Measurements from ENCODE around the gene TBPL1. TPM values are rescaled to one million over a fixed set of nuclear protein-coding genes. Genes with fewer than 3 reads are reported as not detected.

TBPL1 gene
- total RNA-seq, 1 donor from 2014 or later, result 34.3 TPM

- DNase-seq (ENCODE audit: low read depth in 2 of 2), result no peak
These were observed 52.8 kb downstream of the TBPL1 start for GRCh38 chr6:134005800-134006199.

GRCh38 chr6:134007077-134007476 lies 54.1 kb downstream of the TBPL1 start:
- DNase-seq (ENCODE audit: low read depth in 2 of 2), result no peak

- no peak for DNase-seq (ENCODE audit: low read depth in 2 of 2)
These were observed 56.9 kb downstream of the TBPL1 start for GRCh38 chr6:134009876-134010275.

- no peak for DNase-seq (ENCODE audit: low read depth in 2 of 2)
These were observed 57.4 kb downstream of the TBPL1 start for GRCh38 chr6:134010400-134010799.

- DNase-seq (ENCODE audit: low read depth in 2 of 2), result no peak
These were observed 58.0 kb downstream of the TBPL1 start for GRCh38 chr6:134010974-134011373.

GRCh38 chr6:134014588-134015137 lies 61.6 kb downstream of the TBPL1 start:
- no peak for DNase-seq (ENCODE audit: low read depth in 2 of 2)

GRCh38 chr6:134015719-134016557 lies 62.9 kb downstream of the TBPL1 start:
- DNase-seq (ENCODE audit: low read depth in 2 of 2), result no peak

- DNase-seq (ENCODE audit: low read depth in 2 of 2), result no peak
These were observed 63.5 kb downstream of the TBPL1 start for GRCh38 chr6:134016558-134016814.

- no peak for DNase-seq (ENCODE audit: low read depth in 2 of 2)
These were observed 67.0 kb downstream of the TBPL1 start for GRCh38 chr6:134020071-134020470.

GRCh38 chr6:134020543-134020942 lies 67.5 kb downstream of the TBPL1 start:
- DNase-seq (ENCODE audit: low read depth in 2 of 2), result no peak

GRCh38 chr6:134020968-134021367 lies 67.9 kb downstream of the TBPL1 start:
- no peak for DNase-seq (ENCODE audit: low read depth in 2 of 2)

GRCh38 chr6:134021396-134022122 lies 68.5 kb downstream of the TBPL1 start:
- DNase-seq (ENCODE audit: low read depth in 2 of 2), result no peak

GRCh38 chr6:134022650-134023049 lies 69.6 kb downstream of the TBPL1 start:
- DNase-seq (ENCODE audit: low read depth in 2 of 2), result no peak

GRCh38 chr6:134026597-134026996 lies 73.6 kb downstream of the TBPL1 start:
- peak in 1 of 2 donors; percentile 17 for DNase-seq (ENCODE audit: low read depth in 2 of 2)

- DNase-seq (ENCODE audit: low read depth in 2 of 2), result no peak
These were observed 75.4 kb downstream of the TBPL1 start for GRCh38 chr6:134028438-134028837.

- DNase-seq (ENCODE audit: low read depth in 2 of 2), result peak; percentile 3 to 87
These were observed 76.8 kb downstream of the TBPL1 start for GRCh38 chr6:134029495-134030455.

GRCh38 chr6:134031696-134032255 lies 78.8 kb downstream of the TBPL1 start:
- no peak for DNase-seq (ENCODE audit: low read depth in 2 of 2)

- DNase-seq (ENCODE audit: low read depth in 2 of 2), result no peak
These were observed 81.5 kb downstream of the TBPL1 start for GRCh38 chr6:134034478-134034877.

- DNase-seq (ENCODE audit: low read depth in 2 of 2), result peak in 1 of 2 donors; percentile 67
These were observed 82.2 kb downstream of the TBPL1 start for GRCh38 chr6:134034961-134035822.

- peak; percentile 30 to 75 for DNase-seq (ENCODE audit: low read depth in 2 of 2)
These were observed 82.8 kb downstream of the TBPL1 start for GRCh38 chr6:134035823-134036296.

Data from lung microvascular endothelial cell (primary cell).